PC-3 (cell line): ENCODE measurements around the gene OPRL1. TPM values are rescaled to one million over a fixed set of nuclear protein-coding genes. Genes with fewer than 3 reads are reported as not detected.

Experiments used
- ATAC-seq: fragments of 200-7000 bp; cut with Tn5 transposase; 2 replicates; pipeline ENCODE4 v1.9.1; 2020; ENCODE audit warnings: mild to moderate bottlenecking, moderate library complexity
- BruUV-seq: library from RNA; stranded (reverse); fragments of 400-500 nt; replicated peaks from 2 replicates; lab custom pipeline; 2021; lab: Mats Ljungman, UMichigan
- CTCF ChIA-PET: fragments of 300-600 bp; sonication (Branson Sonifier 250); formaldehyde crosslinking; loops from one replicate; lab custom pipeline; 2022; ENCODE audit warnings: antibody characterized with exemption; lab: Charles Lee
- POLR2A ChIA-PET: fragments of 300-600 bp; sonication (Branson Sonifier 250); formaldehyde crosslinking; loops from one replicate; lab custom pipeline; 2022; ENCODE audit warnings: antibody characterized with exemption; ENCODE audit not compliant: unreplicated experiment; lab: Charles Lee
- DNase-seq: peaks from one replicate; pipeline ENCODE4 v3.0.0-alpha.2; 2015
- H2AFZ ChIP-seq: fragments of 300-600 bp; sonication (generic); 2 replicates; pipeline ENCODE4 v1.6.0; 2016; ENCODE audit warnings: antibody characterized with exemption, low read length
- H3F3A ChIP-seq: fragments of 300-600 bp; sonication (generic); one replicate; pipeline ENCODE4 v1.6.0; 2017; ENCODE audit warnings: antibody characterized with exemption, low read length, control low read depth, mild to moderate bottlenecking; ENCODE audit not compliant: unreplicated experiment
- H3K27ac ChIP-seq: fragments of 300-600 bp; sonication (generic); 2 replicates; pipeline ENCODE4 v1.5.1; 2016; ENCODE audit warnings: mild to moderate bottlenecking, low read length
- H3K27me3 ChIP-seq: fragments of 300-600 bp; sonication (generic); 2 replicates; pipeline ENCODE4 v1.6.1; 2016; ENCODE audit warnings: low read length, mixed read lengths
- H3K36me3 ChIP-seq: fragments of 300-600 bp; sonication (generic); 2 replicates; pipeline ENCODE4 v1.6.1; 2016; ENCODE audit warnings: low read depth, mixed run types, low read length, mixed read lengths
- H3K4me1 ChIP-seq: fragments of 300-600 bp; sonication (generic); 2 replicates; pipeline ENCODE4 v1.5.1; 2016; ENCODE audit warnings: low read length; ENCODE audit not compliant: insufficient read depth
- H3K4me2 ChIP-seq: fragments of 300-600 bp; sonication (generic); 2 replicates; pipeline ENCODE4 v1.6.0; 2016; ENCODE audit warnings: low read length
- H3K4me3 ChIP-seq: fragments of 300-600 bp; sonication (generic); 2 replicates; pipeline ENCODE4 v1.5.1; 2016; ENCODE audit warnings: mild to moderate bottlenecking, low read length, mixed read lengths
- H3K79me2 ChIP-seq: fragments of 300-600 bp; sonication (generic); 2 replicates; pipeline ENCODE4 v1.6.1; 2017; ENCODE audit warnings: low read length, mixed read lengths
- H3K9ac ChIP-seq: fragments of 300-600 bp; sonication (generic); 2 replicates; pipeline ENCODE4 v1.6.0; 2016; ENCODE audit warnings: mild to moderate bottlenecking, low read length
- H3K9me2 ChIP-seq: fragments of 300-600 bp; sonication (generic); replicated peaks from 2 replicates; pipeline ENCODE4 v1.6.1; 2016; ENCODE audit warnings: mixed run types, low read length, mixed read lengths
- H3K9me3 ChIP-seq: fragments of 300-600 bp; sonication (generic); 2 replicates; pipeline ENCODE4 v1.6.1; 2016; ENCODE audit warnings: low read length, mixed read lengths
- H4K20me1 ChIP-seq: fragments of 300-600 bp; sonication (generic); 2 replicates; pipeline ENCODE4 v1.6.1; 2016; ENCODE audit warnings: low read length, mixed read lengths
- EZH2 ChIP-seq: fragments of 300-600 bp; sonication (generic); IDR thresholded peaks from one replicate; pipeline ENCODE4 v1.6.1; 2017; ENCODE audit warnings: antibody characterized with exemption, mild to moderate bottlenecking, low read length; ENCODE audit not compliant: unreplicated experiment
- EZH2phosphoT487 ChIP-seq: fragments of 300-600 bp; sonication (generic); IDR thresholded peaks from 2 replicates; pipeline ENCODE4 v1.6.1; 2018; ENCODE audit warnings: mild to moderate bottlenecking, antibody characterized with exemption, low read length, borderline replicate concordance
- intact Hi-C: fragments of 100-400 bp; cut with micrococcal nuclease; formaldehyde crosslinking; loops from 2 replicates; pipeline ENCODE4 v1.9.0; 2023
- total RNA-seq: library from RNA; depleted of rRNA; stranded (reverse); fragments of >200 nt; gene quantifications from 2 replicates; pipeline ENCODE4 v1.2.3, GENCODE V29; 2014
- TF ChIP-seq, protein P1 (sequence below): fragments of 300-600 bp; sonication (generic); conservative IDR thresholded peaks from 2 replicates; pipeline ENCODE4 v1.5.1; 2017; ENCODE audit warnings: antibody characterized with exemption, low read depth, mild to moderate bottlenecking, low read length

Gene OPRL1
- total RNA-seq, 1 experiment from 2014 or later = 5.6 TPM

- DNase-seq (no peak), ATAC-seq (no peak)
- Histone ChIP-seq H4K20me1 (no peaks in the 10 kb centered on the region), H3K4me2 (no peak overlapping the region), H3K4me3 (no peak overlapping the region), H3K27ac (no peak overlapping the region), H3K9ac (no peak overlapping the region), H3K79me2 (no peaks in the 10 kb centered on the region), H3K9me3 (no peaks in the 10 kb centered on the region), H3K4me1 (peaks cover 10% of the 10 kb centered on the region), H3K36me3 (no peaks in the 10 kb centered on the region), H2AFZ (no peak overlapping the region), H3K9me2 (no peaks in the 10 kb centered on the region), H3K27me3 (no peaks in the 10 kb centered on the region), H3F3A (no peaks in the 10 kb centered on the region)
- ChIA-PET CTCF (interaction anchor here (0.6 kb wide), 1 partner anchor 180 kb away, joined by 3 read pairs; no protein-coding TSS in a partner anchor), POLR2A (no interaction called here)
- no TSS peak for BruUV-seq
- no peak for TF ChIP-seq EZH2phosphoT487
- TF ChIP-seq, protein P1, sequence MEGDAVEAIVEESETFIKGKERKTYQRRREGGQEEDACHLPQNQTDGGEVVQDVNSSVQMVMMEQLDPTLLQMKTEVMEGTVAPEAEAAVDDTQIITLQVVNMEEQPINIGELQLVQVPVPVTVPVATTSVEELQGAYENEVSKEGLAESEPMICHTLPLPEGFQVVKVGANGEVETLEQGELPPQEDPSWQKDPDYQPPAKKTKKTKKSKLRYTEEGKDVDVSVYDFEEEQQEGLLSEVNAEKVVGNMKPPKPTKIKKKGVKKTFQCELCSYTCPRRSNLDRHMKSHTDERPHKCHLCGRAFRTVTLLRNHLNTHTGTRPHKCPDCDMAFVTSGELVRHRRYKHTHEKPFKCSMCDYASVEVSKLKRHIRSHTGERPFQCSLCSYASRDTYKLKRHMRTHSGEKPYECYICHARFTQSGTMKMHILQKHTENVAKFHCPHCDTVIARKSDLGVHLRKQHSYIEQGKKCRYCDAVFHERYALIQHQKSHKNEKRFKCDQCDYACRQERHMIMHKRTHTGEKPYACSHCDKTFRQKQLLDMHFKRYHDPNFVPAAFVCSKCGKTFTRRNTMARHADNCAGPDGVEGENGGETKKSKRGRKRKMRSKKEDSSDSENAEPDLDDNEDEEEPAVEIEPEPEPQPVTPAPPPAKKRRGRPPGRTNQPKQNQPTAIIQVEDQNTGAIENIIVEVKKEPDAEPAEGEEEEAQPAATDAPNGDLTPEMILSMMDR = no peak
- TF ChIP-seq EZH2 = no peak
- intact Hi-C loops = no loop called here
Observed at GRCh38 chr20:64055396-64055892, 24.4 kb upstream of the OPRL1 start.

- Histone ChIP-seq H3K36me3 (no peaks in the 10 kb centered on the region), H3K4me1 (peaks cover 10% of the 10 kb centered on the region), H3K9me2 (no peaks in the 10 kb centered on the region), H3K27me3 (no peaks in the 10 kb centered on the region), H4K20me1 (no peaks in the 10 kb centered on the region), H3K9ac (no peak overlapping the region), H3K4me3 (no peak overlapping the region), H2AFZ (no peak overlapping the region), H3K4me2 (no peak overlapping the region), H3K9me3 (no peaks in the 10 kb centered on the region), H3K79me2 (no peaks in the 10 kb centered on the region), H3K27ac (no peak overlapping the region), H3F3A (no peaks in the 10 kb centered on the region)
- DNase-seq (peak; percentile 10), ATAC-seq (no peak)
- CTCF ChIA-PET = no interaction called here
- POLR2A ChIA-PET = no interaction called here
- no TSS peak for BruUV-seq
- intact Hi-C loops = no loop called here
- TF ChIP-seq, protein P1 = no peak
- TF ChIP-seq EZH2phosphoT487 = no peak
- TF ChIP-seq EZH2 = no peak
Observed at GRCh38 chr20:64055893-64056638, 23.8 kb upstream of the OPRL1 start.

GRCh38 chr20:64056639-64056888 is 23.3 kb upstream of the OPRL1 start:
- H2AFZ ChIP-seq = no peak overlapping the region
- no peak overlapping the region for H3K27ac ChIP-seq
- CTCF ChIA-PET = no interaction called here

More at GRCh38 chr20:64056639-64056888, 23.3 kb upstream of the OPRL1 start:
- H3K4me3 ChIP-seq = no peak overlapping the region
- POLR2A ChIA-PET = no interaction called here
- no peaks in the 10 kb centered on the region for H3K27me3 ChIP-seq
- DNase-seq = no peak
- no peaks in the 10 kb centered on the region for H3K9me3 ChIP-seq
- H3F3A ChIP-seq = no peaks in the 10 kb centered on the region
- no peak for ATAC-seq
- no TSS peak for BruUV-seq
- no peaks in the 10 kb centered on the region for H3K36me3 ChIP-seq
- no peak overlapping the region for H3K4me2 ChIP-seq
- intact Hi-C loops = no loop called here
- H4K20me1 ChIP-seq = no peaks in the 10 kb centered on the region
- H3K79me2 ChIP-seq = no peaks in the 10 kb centered on the region
- TF ChIP-seq EZH2 (no peak), EZH2phosphoT487 (no peak)
- TF ChIP-seq, protein P1 = no peak
- no peak overlapping the region for H3K9ac ChIP-seq
- no peaks in the 10 kb centered on the region for H3K9me2 ChIP-seq
- peaks cover 10% of the 10 kb centered on the region for H3K4me1 ChIP-seq
